Fibroblast of gingiva (primary cell): ENCODE results near the gene ACBD5.
"Not testable (repeated sequence)": the region's sequence is repeated elsewhere in the genome, so short reads cannot be mapped to it uniquely, and the experiment has no call there.

Experiments
- DNase-seq: peaks from one replicate; pipeline ENCODE4 v3.0.0-alpha.2; 2011; ENCODE audit warnings: low read depth

ACBD5 gene, protein sequence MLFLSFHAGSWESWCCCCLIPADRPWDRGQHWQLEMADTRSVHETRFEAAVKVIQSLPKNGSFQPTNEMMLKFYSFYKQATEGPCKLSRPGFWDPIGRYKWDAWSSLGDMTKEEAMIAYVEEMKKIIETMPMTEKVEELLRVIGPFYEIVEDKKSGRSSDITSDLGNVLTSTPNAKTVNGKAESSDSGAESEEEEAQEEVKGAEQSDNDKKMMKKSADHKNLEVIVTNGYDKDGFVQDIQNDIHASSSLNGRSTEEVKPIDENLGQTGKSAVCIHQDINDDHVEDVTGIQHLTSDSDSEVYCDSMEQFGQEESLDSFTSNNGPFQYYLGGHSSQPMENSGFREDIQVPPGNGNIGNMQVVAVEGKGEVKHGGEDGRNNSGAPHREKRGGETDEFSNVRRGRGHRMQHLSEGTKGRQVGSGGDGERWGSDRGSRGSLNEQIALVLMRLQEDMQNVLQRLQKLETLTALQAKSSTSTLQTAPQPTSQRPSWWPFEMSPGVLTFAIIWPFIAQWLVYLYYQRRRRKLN

DNA sequence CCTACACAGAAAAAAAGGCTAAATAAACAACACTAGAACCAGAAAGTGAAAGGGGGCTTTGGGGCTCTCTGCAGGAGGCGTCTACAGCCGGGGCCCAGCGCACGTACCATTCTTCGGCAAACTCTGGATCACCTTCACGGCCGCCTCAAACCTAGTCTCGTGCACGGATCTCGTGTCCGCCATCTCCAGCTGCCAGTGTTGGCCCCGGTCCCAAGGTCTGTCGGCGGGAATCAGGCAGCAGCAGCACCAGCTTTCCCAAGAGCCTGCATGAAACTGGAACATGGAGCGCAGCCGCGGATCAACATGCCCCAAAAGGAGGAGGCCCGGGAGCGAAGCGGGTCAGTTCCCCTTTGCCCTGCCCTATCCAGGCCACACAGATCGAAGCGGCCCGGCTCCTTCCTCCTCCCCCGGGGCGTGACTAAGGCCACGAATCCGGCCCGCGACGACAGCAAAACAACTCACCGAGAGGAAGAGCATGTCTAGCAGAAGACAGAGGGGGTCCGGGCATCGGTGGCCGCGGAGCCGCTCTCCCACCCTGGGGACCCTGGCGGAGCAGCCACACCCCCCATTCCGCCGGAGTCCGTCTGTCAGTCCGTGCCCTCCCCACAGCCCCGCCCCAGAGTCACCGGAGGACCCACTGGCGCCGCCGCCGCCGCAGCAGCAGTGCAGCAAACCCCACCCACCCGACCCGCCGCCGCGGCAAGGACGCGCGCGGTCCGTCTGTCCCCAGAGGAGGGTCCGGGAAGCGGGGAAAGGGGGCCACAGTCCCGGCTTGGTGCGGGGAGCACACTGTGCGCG lies at the start of gene ACBD5:
ACBD5 (minus strand) TSS at position 586 of the 798 bp plus-strand sequence; CDS start at position 477, 109 bp downstream.
- DNase-seq = peak; percentile 95

DNA sequence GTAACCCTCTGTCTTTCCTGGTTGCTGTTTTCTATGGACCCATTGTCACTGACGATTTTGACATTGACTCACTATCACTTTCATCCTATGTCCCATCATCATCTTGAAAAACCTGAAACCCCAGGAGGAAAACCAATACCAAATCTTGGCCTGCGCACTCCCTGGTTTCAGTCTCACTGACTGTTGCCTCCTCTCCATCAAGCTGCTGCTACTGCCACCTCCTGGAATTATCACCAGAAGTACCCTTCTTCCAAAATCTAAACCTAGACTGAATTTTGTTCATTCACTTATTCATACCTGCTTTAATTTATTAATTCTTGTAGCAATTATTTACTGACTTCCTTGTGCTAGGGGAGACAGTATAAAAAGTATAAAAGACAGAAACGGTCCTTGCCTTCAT lies 44.5 kb upstream of the ACBD5 start:
- DNase-seq = no peak

DNA sequence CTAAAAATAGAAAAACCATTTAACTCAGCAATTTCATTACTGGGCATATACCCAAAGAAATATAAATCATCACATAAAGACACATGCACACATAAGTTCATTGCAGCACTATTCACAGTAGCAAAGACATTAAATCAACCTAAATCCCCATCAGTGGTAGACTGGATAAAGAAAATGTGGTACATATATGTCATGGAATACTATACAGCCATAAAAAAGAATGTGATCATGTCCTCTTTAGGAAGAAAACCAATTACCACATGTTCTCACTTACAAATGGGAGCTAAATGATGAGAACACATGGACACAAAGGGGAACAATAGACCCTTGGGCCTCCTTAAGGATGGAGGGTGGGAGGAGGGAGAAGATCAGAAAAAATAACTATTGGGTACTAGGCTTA lies 36.0 kb upstream of the ACBD5 start:
- no peak for DNase-seq

- not testable (repeated sequence) for DNase-seq
Observed at GRCh38 chr10:27266025-27266424, 25.4 kb upstream of the ACBD5 start.

GRCh38 chr10:27262788-27263187 lies 22.2 kb upstream of the ACBD5 start:
- DNase-seq = not testable (repeated sequence)

- DNase-seq = no peak
Observed at GRCh38 chr10:27258838-27259812, 18.5 kb upstream of the ACBD5 start.

DNA sequence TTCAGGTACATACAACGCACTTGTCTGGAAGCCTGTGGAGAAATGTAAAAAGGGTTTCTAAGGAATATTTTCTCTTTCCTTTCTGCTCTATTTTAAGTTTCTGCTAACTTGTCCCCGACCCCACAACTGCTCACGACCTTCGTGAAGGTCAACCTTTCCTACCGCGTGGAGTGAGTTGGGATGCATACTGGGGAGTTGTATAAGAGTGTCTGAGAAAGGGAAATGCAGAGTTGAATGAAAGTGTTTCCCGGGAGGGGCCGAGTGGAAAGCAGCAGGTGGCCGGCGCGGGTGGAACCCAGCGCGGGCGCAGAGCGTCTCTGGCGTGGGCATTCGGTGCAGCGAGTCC lies 17.9 kb upstream of the ACBD5 start:
- DNase-seq = no peak

DNA sequence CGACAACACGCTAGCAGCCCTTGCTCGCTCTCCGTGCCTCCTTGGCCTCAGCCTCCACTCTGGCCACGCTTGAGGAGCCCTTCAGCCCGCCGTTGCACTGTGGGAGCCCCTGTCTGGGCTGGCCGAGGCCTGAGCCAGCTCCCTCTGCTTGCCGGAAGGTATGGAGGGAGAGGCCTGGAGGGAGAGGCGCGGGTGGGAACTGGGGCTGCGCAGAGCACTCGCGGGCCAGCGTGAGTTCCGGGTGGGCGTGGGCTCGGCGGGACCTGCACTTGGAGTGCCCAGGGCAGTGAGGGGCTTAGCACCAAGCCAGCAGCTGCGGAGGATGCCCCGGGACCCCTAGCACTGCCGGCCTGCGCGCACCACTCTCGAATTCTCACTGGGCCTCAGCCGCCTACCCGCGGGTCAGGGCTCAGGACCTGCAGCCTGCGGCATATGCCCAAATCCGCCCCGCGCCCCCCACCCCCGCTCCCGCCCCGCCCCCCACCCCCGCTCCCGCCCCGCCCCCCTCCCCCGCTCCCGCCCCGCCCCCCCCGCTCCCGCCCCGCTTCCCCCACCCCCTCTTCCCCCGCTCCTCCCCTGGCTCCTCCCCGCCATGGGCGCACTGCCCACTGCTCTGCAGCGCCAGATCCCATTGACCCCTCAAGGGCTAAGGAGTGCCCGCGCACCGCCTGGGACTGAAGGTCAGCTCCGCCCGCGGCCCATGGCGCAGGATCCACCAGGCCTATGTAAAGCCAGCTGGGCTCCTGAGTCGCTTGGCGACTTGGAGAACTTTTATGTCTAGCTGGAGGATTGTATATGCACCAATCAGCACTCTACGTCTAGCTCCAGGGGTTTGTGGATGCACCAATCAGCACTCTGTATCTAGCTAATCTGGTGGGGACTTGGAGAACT lies 15.9 kb upstream of the ACBD5 start:
- no peak for DNase-seq

DNA sequence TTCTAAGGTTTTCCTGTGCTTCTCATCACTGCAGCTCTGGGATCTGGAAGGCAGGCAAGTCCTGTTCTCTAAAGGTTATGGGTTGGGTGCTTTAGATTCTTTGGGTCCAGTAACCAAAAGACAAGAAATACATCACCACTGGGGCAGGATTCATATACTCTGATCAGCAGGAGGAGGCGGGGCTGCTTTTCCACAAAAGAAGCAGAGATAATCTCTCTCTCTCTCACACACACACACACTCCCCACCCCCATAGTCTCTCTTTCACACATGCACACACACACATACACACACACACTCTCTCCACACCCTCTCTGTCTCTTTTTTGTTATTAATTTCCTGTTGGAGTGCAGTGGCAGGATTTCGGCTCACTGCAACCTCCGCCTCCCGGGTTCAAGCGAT lies 13.0 kb upstream of the ACBD5 start:
- DNase-seq = no peak

DNA sequence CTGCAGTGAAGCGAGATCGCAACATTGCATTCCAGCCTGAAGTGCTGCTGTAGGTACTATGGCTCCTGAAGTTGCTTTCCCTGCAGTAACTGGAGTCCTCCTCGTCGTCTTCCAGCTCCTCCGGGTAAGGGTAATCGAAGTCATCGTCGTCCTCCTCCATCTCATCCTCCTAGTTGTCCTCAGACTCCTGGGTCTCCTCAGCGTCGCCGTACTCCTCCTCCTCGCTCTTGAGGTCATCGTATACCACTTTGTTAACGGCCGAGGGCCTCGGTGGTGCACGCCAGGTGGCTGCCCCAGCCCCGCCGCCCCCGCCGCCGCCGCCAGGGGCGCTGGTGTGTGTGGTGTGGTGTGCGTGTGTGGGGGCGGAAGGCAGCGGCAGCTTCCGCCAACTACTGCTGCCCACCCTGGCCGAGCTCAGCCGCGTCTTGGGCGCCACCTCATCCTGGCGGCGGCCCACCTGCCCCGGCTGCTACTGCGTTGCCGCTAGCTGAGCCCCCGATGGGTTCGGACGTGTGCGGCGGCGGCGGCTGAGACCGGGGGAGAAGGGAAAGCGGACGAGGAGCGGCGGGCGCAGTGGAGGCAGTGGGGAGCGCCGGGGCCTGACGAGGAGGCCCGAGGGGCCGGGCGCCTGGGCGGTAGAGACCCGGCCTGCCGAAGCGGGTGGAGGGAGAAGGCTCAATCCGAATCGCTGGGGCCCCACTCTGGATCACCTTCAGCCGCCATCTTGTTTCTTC lies 11.8 kb upstream of the ACBD5 start:
- peak; percentile 61 for DNase-seq

DNA sequence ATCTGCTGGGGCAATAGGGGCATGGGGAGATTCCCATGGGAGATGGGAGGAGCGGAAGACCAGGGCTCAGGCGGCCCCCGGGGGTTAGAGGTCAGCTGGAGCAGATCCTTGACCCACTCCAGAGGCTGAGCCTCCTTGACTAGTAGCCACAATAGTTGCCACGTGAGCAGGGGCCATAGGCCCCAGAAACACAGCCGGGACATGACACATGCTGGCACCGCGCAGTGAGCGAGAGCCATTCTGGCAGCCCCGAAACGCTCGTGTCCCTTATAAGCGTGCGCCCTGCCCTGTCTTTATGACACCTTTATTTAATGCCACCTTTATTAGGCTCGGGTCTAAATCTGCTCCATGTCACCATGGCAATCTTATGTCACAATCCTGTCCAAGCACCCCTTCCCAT lies 11.0 kb upstream of the ACBD5 start:
- no peak for DNase-seq

DNA sequence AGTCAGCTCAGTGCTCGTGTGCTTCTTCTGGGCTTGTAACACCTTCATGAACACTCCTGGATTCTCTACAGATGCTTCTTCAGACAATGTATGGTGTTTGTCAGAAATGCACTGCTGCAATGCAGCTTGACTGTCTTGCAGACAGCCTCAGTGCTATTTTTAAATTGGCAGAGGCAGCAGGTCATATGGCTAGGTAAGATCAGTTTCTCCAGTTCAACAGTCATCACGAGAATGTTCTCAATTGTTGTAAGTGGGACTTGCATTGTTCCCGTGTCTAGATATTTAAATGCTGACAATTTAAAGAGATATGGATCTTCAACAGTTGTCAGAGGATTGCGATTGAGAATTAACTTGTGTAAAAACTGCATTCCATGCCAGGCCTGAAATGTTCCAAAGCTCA lies 7.6 kb upstream of the ACBD5 start:
- DNase-seq = no peak

DNA sequence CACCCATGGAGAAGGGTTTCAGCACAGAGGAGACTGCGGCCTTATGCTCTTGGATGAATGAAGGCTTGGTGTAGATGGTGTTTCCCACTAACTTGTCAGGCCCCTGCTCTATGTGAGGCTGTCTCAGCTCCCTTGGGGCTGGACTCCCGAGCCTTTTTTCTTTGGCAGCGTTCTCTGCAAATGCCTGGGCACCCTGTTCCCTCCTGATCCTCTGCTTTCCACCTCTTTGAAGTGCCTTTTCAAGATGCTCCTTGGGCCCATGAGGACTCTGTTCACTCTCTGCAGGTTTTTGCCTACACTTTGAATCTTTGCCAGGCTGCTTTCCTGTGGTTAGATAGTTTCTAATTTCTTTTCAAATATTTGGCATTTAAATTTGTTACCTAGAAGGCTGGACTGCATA lies 6.8 kb upstream of the ACBD5 start:
- DNase-seq = no peak

DNA sequence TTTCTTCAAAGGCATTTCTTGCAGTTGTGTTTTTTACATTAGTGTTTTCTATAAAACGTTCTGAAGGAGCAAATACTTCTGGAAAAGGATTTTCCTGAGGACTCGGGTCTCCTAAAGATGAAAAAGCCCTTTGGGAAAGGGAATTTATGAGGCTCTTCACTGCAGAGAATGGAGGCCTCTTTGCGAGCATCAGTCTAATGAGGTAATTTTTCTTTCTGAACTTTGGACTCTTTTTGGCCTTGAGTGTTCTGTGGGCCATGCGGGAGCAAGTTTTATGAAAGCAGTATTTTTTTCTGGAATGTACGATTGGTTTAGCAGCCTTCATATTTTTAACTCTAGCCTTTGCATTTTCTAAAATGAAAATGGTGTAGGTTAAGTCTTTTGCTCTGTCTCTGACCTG lies 6.4 kb upstream of the ACBD5 start:
- no peak for DNase-seq

DNA sequence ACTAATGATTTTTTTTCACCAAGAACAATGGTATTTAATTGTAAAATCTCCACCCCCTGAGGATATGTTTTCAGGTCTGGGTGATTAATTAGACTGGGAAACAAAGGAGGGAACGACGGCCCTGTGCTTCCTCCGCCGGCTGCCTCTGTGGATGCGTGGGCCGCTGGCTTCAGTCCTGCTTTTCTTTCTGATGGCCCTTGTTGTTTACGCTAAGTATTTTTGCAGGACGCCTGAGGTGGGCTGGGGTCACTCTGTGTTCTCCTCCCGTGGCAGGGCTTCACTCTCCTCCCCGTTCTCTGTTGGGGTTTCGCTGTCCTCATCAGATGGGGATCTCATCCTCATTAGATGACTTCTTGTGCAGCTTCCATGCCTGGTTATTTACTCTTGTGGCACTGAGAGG lies 5.2 kb upstream of the ACBD5 start:
- no peak for DNase-seq

DNA sequence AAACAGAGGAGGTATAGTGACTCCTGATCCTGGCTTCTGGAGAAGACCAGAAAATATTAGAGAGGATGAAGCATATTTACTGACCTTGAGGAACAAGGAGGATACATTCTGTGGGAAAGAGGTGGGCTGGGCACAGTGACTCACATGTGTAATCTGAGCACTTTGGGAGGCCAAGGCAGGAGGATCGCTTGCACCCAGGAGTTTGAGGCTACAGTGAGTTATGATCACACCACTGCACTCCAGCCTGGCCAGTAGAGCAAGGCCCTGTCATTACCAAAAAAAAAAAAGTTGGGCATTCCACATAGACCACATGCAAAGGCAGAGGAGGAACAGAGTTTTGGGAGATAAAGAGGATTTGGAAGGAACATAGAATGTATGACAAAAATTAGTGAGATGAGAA lies 4.4 kb upstream of the ACBD5 start:
- DNase-seq = no peak

GRCh38 chr10:27242951-27243551 lies 2.5 kb upstream of the ACBD5 start:
- DNase-seq = peak; percentile 51

DNA sequence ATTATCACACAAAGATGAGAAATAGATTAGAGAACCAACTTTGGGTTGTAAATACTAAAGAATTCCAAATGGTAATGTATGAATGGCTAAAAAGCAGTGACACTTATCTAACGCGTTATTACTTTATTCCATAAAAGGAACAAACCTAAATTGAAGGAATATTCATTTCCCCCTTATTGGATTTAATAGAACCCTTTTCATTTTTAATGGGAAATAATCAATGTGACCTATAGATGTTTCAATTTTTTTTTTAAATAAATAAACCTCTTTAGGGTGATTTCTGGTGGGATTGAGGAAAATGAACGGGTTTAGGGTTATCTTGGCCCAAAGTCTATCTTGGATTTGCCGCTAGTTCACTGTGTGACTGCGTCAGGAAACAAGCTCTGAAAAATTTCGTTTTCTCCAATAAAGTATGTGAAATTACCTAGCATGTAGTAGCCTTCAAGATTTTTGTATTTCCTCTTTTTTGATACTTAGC lies 1.9 kb upstream of the ACBD5 start:
- DNase-seq = no peak

- DNase-seq = peak; percentile 95
Observed at GRCh38 chr10:27241652-27242472, 1.3 kb upstream of the ACBD5 start.
